ENCODE results near the gene POU2F3. TPM values are rescaled to one million over a fixed set of nuclear protein-coding genes. Genes with fewer than 3 reads are reported as not detected.

Gene POU2F3
- total and polyA plus RNA-seq, 2 of the 8 experiments (the other 6 are each of a cell fraction or from before 2014, with no cell fraction given): 1.0 to 2.1 TPM

DNA sequence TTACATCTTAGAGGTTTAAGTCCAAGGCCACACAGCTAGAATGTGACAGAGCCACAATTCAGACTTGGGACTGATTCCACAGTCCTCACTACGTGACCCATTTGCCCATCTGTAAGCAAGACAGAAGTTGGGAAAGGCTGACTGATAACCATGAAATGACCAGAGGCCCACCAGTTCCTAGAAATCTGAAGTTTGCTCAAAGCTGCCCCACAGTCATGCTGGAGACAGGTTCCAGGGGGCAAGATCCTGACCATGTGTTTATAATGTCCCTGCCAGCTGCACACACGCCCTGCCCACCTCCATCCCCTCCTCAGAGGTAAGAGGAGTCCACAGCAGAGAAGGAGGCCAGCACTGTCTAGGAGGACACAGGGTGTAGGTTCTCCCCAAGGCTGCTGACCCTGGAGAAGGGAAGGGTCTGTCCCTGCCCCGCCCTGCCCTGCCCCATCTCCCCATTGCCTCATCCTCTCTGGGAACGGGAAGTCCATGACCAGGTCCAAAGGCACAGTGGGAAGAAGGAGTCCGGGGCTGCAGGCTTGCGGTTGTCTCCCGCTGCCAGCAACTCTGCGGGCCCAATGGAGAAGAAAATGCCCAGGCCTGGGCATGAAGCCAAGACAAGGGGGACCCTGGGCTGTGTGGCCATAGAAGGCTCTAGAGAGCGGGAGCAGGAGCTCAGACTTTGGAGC lies 41.0 kb upstream of the POU2F3 start (continued):
- TF ChIP-seq PHF8 (conservative IDR thresholded peaks at IDR 0.05; ENCODE audit: low read depth, low read length): no peak
